Measurements from ENCODE around the gene SLC38A4. TPM values are rescaled to one million over a fixed set of nuclear protein-coding genes. Genes with fewer than 3 reads are reported as not detected.
"Not testable (repeated sequence)": the region's sequence is repeated elsewhere in the genome, so short reads cannot be mapped to it uniquely, and the experiment has no call there.

SLC38A4 gene
- total RNA-seq, 1 experiment from 2014 or later, result 1.5 TPM

DNA sequence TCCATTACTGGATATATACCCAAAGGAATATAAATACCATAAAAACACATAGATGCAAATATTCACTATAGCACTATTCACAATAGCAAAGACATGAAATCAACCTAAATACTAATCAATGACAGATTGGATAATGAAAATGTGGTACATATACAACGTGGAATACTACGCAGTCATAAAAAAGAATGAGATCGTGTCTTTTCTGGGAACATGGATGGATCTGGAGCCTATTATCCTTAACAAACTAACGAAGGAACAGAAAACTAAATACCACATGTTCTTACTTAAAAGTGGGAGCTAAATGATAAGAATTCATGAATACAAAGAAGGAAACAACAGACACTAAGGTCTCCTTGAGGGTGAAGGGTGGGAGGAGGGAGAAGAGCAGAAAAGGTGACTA lies 76.5 kb downstream of the SLC38A4 start:
- Mint-ChIP-seq H3K4me1 (ENCODE audit: low read depth, unreplicated experiment) (peaks cover 9% of the 10 kb centered on the region), H3K4me3 (ENCODE audit: low read depth, unreplicated experiment) (no peak overlapping the region), H3K9me3 (ENCODE audit: low read depth, unreplicated experiment) (no peaks in the 10 kb centered on the region), H3K36me3 (ENCODE audit: insufficient read depth, unreplicated experiment) (no peaks in the 10 kb centered on the region), H3K27me3 (ENCODE audit: unreplicated experiment) (no peaks in the 10 kb centered on the region), H3K27ac (ENCODE audit: unreplicated experiment) (no peak overlapping the region)
- no TSS peak for BruUV-seq (replicated peaks)
- intact Hi-C loops (cut with micrococcal nuclease; ENCODE audit: unreplicated experiment), result no loop called here
- CTCF ChIA-PET, result no interaction called here
- TF ChIP-seq, protein P1, sequence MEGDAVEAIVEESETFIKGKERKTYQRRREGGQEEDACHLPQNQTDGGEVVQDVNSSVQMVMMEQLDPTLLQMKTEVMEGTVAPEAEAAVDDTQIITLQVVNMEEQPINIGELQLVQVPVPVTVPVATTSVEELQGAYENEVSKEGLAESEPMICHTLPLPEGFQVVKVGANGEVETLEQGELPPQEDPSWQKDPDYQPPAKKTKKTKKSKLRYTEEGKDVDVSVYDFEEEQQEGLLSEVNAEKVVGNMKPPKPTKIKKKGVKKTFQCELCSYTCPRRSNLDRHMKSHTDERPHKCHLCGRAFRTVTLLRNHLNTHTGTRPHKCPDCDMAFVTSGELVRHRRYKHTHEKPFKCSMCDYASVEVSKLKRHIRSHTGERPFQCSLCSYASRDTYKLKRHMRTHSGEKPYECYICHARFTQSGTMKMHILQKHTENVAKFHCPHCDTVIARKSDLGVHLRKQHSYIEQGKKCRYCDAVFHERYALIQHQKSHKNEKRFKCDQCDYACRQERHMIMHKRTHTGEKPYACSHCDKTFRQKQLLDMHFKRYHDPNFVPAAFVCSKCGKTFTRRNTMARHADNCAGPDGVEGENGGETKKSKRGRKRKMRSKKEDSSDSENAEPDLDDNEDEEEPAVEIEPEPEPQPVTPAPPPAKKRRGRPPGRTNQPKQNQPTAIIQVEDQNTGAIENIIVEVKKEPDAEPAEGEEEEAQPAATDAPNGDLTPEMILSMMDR (IDR thresholded peaks at IDR 0.05; ENCODE audit: unreplicated experiment), result no peak
- DNase-seq, result no peak

- no peak overlapping the region for H3K27ac Mint-ChIP-seq (ENCODE audit: unreplicated experiment)
- no TSS peak for BruUV-seq (replicated peaks)
- no peaks in the 10 kb centered on the region for H3K4me1 Mint-ChIP-seq (ENCODE audit: low read depth, unreplicated experiment)
- DNase-seq, result no peak
- H3K4me3 Mint-ChIP-seq (ENCODE audit: low read depth, unreplicated experiment), result no peak overlapping the region
- no peaks in the 10 kb centered on the region for H3K27me3 Mint-ChIP-seq (ENCODE audit: unreplicated experiment)
- TF ChIP-seq, protein P1 (IDR thresholded peaks at IDR 0.05; ENCODE audit: unreplicated experiment), result no peak
- no peaks in the 10 kb centered on the region for H3K36me3 Mint-ChIP-seq (ENCODE audit: insufficient read depth, unreplicated experiment)
- CTCF ChIA-PET, result interaction anchor here (0.6 kb wide), 1 partner anchor 754 kb away, joined by 3 read pairs; the partner anchor contains the start of gene SCAF11
- intact Hi-C loops (cut with micrococcal nuclease; ENCODE audit: unreplicated experiment), result no loop called here
- H3K9me3 Mint-ChIP-seq (ENCODE audit: low read depth, unreplicated experiment), result peaks cover 5% of the 10 kb centered on the region
Measured at GRCh38 chr12:46744283-46744682, 81.5 kb downstream of the SLC38A4 start.

- H3K4me3 Mint-ChIP-seq (ENCODE audit: low read depth, unreplicated experiment), result no peak overlapping the region
- H3K27ac Mint-ChIP-seq (ENCODE audit: unreplicated experiment), result no peak overlapping the region
- H3K27me3 Mint-ChIP-seq (ENCODE audit: unreplicated experiment), result no peaks in the 10 kb centered on the region
- H3K36me3 Mint-ChIP-seq (ENCODE audit: insufficient read depth, unreplicated experiment), result no peaks in the 10 kb centered on the region
- BruUV-seq (replicated peaks), result no TSS peak
- peaks cover 5% of the 10 kb centered on the region for H3K9me3 Mint-ChIP-seq (ENCODE audit: low read depth, unreplicated experiment)
- H3K4me1 Mint-ChIP-seq (ENCODE audit: low read depth, unreplicated experiment), result no peaks in the 10 kb centered on the region
- CTCF ChIA-PET, result interaction anchor here (0.6 kb wide), 1 partner anchor 753 kb away, joined by 3 read pairs; the partner anchor contains the start of gene SCAF11
- TF ChIP-seq, protein P1 (IDR thresholded peaks at IDR 0.05; ENCODE audit: unreplicated experiment), result no peak
- DNase-seq, result no peak
- intact Hi-C loops (cut with micrococcal nuclease; ENCODE audit: unreplicated experiment), result no loop called here
Measured at GRCh38 chr12:46743456-46743855, 82.3 kb downstream of the SLC38A4 start.

DNA sequence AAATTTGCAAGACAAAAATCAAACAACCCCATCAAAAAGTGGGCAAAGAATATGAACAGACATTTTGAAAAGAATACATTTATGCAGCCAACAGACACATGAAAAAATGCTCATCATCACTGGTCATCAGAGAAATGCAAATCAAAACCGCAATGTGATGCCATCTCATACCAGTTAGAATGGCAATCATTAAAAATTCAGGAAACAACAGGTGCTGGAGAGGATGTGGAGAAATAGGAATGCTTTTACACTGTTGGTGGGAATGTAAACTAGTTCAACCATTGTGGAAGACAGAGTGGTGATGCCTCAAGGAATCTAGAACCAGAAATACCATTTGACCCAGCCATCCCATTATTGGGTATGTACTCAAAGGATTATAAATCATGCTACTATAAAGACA lies 83.5 kb downstream of the SLC38A4 start:
- H3K4me1 Mint-ChIP-seq (ENCODE audit: low read depth, unreplicated experiment); BruUV-seq (replicated peaks); H3K36me3 Mint-ChIP-seq (ENCODE audit: insufficient read depth, unreplicated experiment); H3K27me3 Mint-ChIP-seq (ENCODE audit: unreplicated experiment); DNase-seq; CTCF ChIA-PET; H3K4me3 Mint-ChIP-seq (ENCODE audit: low read depth, unreplicated experiment); H3K9me3 Mint-ChIP-seq (ENCODE audit: low read depth, unreplicated experiment); intact Hi-C loops (cut with micrococcal nuclease; ENCODE audit: unreplicated experiment); H3K27ac Mint-ChIP-seq (ENCODE audit: unreplicated experiment): not testable (repeated sequence)

DNA sequence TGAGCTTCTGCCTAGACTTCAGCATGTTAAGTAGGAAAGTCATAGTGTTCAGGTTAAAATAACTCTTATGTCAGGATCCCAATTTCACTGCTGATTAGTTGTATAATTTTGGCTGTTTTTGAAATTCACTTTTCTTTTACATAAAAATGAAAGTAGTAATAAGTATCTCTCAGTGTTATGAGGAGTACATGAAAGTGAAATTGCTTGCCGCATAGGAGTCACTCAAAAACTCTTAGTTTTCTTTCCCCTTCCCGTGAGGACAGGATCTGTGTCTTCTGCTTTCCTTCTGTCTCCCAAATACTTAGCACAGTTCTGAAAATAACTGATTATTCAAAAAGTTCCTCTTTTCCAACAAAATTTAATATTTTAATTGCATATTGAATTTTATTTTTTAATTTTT lies 100.5 kb downstream of the SLC38A4 start:
- H3K27ac Mint-ChIP-seq (ENCODE audit: unreplicated experiment), result no peak overlapping the region
- no TSS peak for BruUV-seq (replicated peaks)
- H3K27me3 Mint-ChIP-seq (ENCODE audit: unreplicated experiment), result no peaks in the 10 kb centered on the region
- H3K9me3 Mint-ChIP-seq (ENCODE audit: low read depth, unreplicated experiment), result peaks cover 2% of the 10 kb centered on the region
- H3K4me3 Mint-ChIP-seq (ENCODE audit: low read depth, unreplicated experiment), result no peak overlapping the region
- no peaks in the 10 kb centered on the region for H3K4me1 Mint-ChIP-seq (ENCODE audit: low read depth, unreplicated experiment)
- no peaks in the 10 kb centered on the region for H3K36me3 Mint-ChIP-seq (ENCODE audit: insufficient read depth, unreplicated experiment)
- no peak for DNase-seq
- CTCF ChIA-PET, result no interaction called here
- TF ChIP-seq, protein P1 (IDR thresholded peaks at IDR 0.05; ENCODE audit: unreplicated experiment), result no peak
- intact Hi-C loops (cut with micrococcal nuclease; ENCODE audit: unreplicated experiment), result no loop called here
